Tongue (tissue), 2 donors: ENCODE results near the gene ACKR2. TPM values are rescaled to one million over a fixed set of nuclear protein-coding genes. Genes with fewer than 3 reads are reported as not detected.

Source experiments
- DNase-seq: peaks from one replicate; pipeline ENCODE4 v3.0.0-alpha.2; 2015
- total RNA-seq: library from RNA; depleted of rRNA; stranded (reverse); fragments of >200 nt; gene quantifications from one replicate; pipeline ENCODE4 v1.2.3, GENCODE V29; 2014

The ACKR2 gene
- total RNA-seq: 2.2 TPM

DNA sequence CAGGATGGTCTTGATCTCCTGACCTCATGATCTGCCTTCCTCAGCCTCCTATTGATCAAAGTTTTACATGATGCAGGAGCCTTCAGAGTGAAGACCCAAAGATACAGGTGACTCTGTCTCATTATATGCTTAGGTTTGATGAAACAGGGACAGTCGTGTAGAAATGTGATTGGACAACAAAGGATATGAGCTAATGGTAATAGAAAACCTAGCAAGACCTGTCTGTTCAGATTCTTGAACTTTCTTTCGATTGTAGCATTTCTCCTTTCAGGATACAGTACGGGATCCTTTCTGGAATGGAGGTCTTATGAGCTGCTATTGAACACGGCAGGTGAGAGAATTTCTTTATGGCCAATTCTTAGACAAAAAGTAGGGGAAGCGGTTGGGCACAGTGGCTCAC is at the start of gene ACKR2:
TSS of gene ACKR2 (plus strand) at position 244 of the 400 bp plus-strand sequence. CDS start 55,058 bp downstream, outside the sequence.
- no peak for DNase-seq

DNA sequence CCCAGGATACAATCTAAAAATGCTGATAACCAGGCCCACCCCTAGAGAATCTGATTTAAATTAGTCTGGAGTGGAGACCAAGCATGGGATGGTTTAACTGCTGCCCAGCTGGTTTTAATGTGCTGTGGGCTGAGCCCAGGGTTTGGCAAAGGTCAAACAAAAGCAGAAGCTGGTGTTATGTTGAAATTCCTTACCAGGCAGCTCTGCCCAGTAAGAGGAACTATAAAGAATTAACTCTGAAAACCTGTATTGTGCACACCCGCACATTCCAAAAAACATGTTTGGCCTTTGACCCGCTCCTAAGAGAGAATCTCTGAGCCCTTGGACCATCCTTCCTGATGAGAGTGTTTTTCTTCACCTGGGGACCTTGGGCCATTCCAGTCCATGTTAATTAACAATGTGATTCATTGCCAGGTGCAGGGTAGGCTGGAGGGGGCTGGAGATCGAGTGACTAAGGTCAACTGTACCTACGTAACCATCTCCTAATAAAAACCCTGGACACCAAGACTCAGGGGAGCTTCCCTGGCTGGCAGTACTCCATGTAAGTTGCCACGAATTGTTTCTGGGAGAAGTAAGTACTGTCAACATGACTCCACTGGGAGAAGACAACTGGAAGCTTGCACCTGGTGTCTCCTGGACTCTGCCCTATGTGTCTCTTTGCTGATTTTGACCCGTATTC is 47.1 kb upstream of the ACKR2 start:
- no peak for DNase-seq

- no peak for DNase-seq
These were observed 46.2 kb upstream of the ACKR2 start for GRCh38 chr3:42763021-42763420.

GRCh38 chr3:42764115-42764514 is 45.1 kb upstream of the ACKR2 start:
- no peak for DNase-seq

GRCh38 chr3:42764561-42765295 is 44.5 kb upstream of the ACKR2 start:
- no peak for DNase-seq

GRCh38 chr3:42769477-42770131 is 39.6 kb upstream of the ACKR2 start:
- no peak for DNase-seq

- DNase-seq: no peak
These were observed 38.0 kb upstream of the ACKR2 start for GRCh38 chr3:42771271-42771670.

GRCh38 chr3:42772670-42773408 is 36.4 kb upstream of the ACKR2 start, which contains the start of gene CCDC13:
TSS of gene CCDC13 (minus strand) at chr3:42773253. CDS start at chr3:42758345, 14,908 bp downstream.
- DNase-seq: peak; percentile 96

- DNase-seq: no peak
These were observed 35.9 kb upstream of the ACKR2 start for GRCh38 chr3:42773409-42773751.

DNA sequence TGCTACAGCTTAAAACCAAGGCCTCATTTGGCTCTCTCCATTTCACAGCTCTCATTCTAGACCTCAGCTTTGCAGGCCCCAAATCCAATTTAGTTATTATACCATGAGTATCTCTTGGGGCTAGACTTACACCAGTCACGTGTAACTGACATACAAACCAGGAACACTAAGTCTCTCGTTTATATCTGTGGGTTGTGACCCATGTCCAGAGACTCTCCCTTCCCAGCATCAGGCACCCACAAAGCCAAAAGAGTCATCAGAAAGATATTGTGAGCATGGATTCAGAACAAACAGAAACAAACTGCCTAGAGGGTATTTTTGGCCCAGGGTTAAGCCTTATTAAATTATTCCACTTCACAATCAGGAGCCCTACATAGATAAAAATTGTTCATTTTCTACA is 30.6 kb upstream of the ACKR2 start:
- no peak for DNase-seq

DNA sequence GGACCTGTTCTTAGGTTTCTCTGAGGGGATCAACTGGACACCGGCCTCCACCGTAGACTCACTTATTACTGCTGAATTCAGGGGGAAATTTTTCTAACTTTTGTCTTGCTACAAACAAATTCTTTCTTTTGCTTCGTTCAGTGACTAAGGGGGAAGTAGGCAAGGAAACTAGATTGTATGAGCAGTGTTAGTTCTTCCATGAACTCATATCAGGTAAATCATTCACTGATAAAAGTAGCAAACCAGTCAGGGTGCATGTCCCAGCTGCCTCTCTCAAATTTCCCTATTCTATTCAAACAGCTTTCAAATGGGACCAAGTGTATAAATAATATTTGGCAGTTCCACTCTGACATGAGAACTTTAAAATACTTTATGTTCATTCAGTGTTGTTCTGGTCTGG is 28.8 kb upstream of the ACKR2 start:
- DNase-seq: no peak

GRCh38 chr3:42780892-42781700 is 28.1 kb upstream of the ACKR2 start:
- peak; percentile 88 for DNase-seq

DNA sequence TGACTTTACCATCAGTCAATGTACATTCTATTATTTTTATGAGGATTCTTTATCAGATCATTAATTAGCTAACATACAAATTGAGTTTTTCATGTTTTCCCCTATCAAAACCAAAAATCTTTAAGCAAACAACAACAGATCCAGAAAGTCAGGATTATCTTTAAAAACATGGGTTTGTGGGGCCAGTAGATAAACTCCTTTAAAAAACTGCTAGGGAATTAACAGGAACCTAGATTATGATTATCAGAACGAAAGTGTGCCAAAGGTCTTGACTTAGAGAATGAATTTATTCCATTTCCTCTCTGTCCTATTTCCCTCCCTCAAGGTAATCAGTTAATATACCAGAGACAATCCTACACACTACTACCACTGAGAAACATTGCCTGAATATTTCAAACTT is 23.0 kb upstream of the ACKR2 start:
- DNase-seq: no peak

DNA sequence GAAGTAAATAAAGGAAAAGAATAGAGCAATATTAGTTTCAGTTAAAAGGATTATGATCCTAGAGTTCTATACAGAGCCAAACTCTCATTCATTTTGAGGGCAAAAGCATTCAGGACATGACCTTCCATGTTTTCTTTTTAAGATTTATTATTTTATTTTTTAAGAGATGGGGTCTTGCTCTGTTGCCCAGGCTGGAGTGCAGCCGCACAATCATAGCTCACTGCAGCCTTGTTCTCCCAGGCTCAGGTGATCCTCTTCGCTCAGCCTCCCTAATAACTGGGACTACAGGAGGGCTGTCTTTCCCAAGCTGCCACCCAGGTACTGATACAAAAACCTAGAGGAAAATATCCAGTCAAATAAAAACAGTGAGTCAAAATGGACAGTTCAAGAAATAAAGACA is 22.6 kb upstream of the ACKR2 start:
- DNase-seq: no peak

DNA sequence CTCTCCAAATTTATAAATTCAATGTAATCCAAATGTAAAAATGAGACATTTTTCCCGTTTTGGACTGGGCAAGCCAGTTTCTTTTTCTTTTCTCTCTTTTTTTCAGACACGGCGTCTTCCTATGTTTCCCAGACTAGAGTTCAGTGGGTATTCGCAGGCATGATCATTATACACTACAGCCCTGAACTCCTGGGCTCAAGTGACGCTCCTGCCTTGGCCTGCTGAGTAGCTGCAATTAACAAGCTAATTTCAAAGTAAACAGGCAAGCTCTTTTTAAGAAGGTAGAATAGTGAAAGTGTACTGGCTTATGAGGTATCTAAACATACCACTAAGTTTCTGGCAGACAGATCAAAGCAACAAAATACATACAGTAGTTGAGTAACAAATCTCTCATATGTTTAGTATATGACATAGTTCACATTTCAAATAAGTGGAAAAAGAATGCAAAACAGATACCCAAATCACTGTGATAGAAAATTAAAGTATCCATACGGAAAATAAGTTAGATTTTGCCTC is 18.5 kb upstream of the ACKR2 start:
- DNase-seq: no peak

GRCh38 chr3:42795621-42796181 is 13.5 kb upstream of the ACKR2 start:
- no peak for DNase-seq

DNA sequence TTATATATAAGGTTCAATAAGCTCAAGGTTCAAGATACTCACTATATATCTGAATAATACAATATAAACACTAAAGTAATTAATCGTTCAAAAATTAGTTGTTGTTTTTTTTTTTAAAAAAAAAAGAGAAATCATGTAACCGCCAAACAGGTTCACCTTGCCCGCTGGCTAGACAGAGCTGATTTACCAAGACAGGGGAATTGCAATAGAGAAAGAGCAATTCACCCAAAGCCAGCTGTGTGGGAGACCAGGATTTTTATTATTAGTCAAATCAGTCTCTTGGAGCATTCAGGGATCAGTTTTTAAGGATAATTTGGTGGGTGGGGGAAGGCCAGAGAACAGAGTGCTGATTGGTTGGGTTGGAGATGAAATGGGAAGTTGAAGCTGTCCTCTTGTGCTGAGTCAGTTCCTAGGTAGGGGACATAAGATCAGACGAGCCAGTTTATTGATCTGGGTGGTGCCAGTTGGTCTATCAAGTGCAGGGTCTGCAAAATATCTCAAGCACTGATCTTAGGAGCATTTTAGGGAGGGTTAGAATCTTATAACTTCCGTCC is 12.8 kb upstream of the ACKR2 start:
- DNase-seq: no peak

- DNase-seq: peak; percentile 34
These were observed 9.9 kb upstream of the ACKR2 start for GRCh38 chr3:42799376-42799775.

GRCh38 chr3:42800251-42800650 is 9.0 kb upstream of the ACKR2 start:
- DNase-seq: no peak

GRCh38 chr3:42801048-42801620 is 8.1 kb upstream of the ACKR2 start:
- no peak for DNase-seq

GRCh38 chr3:42801784-42802183 is 7.5 kb upstream of the ACKR2 start:
- DNase-seq: no peak
